ENCODE measurements around the gene C11orf91. TPM values are rescaled to one million over a fixed set of nuclear protein-coding genes. Genes with fewer than 3 reads are reported as not detected.

The C11orf91 gene
- total RNA-seq, 5 donors from 2014 or later (not counting 1 experiment from before 2014, with no cell fraction given) = 0.95 TPM; not detected in 4

DNA sequence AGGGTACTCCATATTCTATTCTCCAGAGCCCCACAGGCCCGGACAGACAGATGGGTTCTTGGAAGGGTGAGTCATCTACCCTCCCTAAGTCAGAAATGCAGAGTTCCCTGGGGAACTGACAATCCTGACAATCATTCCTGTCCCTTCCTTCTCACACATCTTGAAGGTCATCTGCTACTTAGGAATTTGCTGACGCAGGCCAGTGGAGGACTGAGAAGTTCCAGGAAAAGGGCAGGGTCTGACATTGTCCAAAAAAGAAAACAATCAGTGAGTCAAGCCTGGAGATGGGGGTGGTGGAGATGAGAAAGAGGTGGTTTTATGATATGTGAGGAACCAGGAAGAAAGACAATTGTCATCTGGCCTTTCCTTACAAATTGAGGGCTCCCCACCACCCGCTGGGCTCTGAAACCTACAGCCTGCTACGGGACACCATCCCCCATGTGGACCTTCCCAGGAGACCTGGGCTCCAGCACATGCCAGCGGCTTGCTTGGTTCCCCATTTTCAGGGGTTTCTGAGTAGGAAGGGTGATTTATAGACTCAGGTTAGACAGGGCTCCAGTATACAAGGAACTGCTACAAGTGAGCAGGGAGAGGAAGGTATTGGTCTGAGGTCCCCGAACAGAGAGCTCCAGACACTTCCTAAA lies 22.7 kb upstream of the C11orf91 start:
- ChIA-PET CTCF (interaction anchor here (1.4 to 1.5 kb wide), 2 partner anchors 19 kb away, joined by 3 to 7 read pairs; no protein-coding TSS in a partner anchor), POLR2A (no interaction called here)
- ATAC-seq (replicated peaks in 1 of 4) (no peak), DNase-seq (no peak)
- Histone ChIP-seq H3K27me3 (replicated peaks in 1 of 2; ENCODE audit: control insufficient read depth in 2 of 2, extremely low read depth in 1 of 2, insufficient read depth in 2 of 2, low read length in 1 of 2) (no peaks in the 10 kb centered on the region), H3K27ac (ENCODE audit: low read length) (no peak overlapping the region), H3K36me3 (ENCODE audit: control insufficient read depth in 2 of 2, extremely low read depth in 1 of 2, insufficient read depth in 1 of 2, low read length in 1 of 2) (peaks cover 0 to 14% of the 10 kb centered on the region in 2 donors), H3K4me3 (ENCODE audit: control insufficient read depth in 1 of 2, extremely low read depth in 1 of 2, low read length in 1 of 2) (no peak overlapping the region), H3K9me3 (no peaks in the 10 kb centered on the region), H3K4me1 (ENCODE audit: control insufficient read depth in 1 of 2, extremely low read depth in 1 of 2, insufficient read depth in 2 of 2, low read length in 2 of 2) (peaks cover 0 to 9% of the 10 kb centered on the region in 2 experiments)
- no peaks in the 10 kb centered on the region for H3K27me3 Mint-ChIP-seq
- H3K4me3 Mint-ChIP-seq = no peak overlapping the region
- no peaks in the 10 kb centered on the region for H3K9me3 Mint-ChIP-seq
- H3K36me3 Mint-ChIP-seq = peaks cover 24% of the 10 kb centered on the region
- WGBS (ENCODE audit: insufficient coverage) = 71% methylated on average over 5 of the region's 6 CpGs
- peaks cover 17 to 45% (median 45%) of the 10 kb centered on the region in 3 donors for H3K4me1 Mint-ChIP-seq
- H3K27ac Mint-ChIP-seq = no peak overlapping the region

DNA sequence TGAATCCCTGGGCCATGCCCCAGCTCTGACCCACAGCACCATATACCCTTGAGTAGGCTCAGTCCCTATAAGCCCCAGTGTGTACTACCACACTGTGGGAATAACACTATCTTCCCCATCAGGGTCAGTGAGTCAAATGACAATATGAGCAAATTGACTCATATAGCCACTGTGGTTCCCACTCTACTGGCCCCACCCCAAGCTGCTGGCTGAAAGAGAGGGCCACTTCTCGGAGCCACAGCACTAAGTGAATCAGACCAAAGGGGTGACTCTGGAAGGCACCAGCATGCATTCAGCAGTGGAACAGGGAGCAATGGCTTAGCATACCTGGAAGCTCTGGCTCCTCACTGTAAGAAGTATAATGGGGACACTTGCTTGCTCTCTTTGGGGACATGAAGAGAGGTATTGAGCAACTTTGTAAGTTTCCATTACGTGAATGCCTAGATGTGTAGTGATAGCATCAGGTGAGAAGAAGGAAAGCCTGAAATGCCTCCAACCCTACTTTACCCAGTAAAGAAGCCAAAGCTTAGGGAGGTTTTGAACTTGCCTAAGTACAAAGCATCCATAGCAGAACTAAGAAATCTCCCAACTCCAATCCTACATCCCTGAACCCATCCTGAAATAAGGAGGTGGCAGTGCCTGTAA lies 22.1 kb upstream of the C11orf91 start:
- Histone ChIP-seq H3K36me3 (ENCODE audit: control insufficient read depth in 2 of 2, extremely low read depth in 1 of 2, insufficient read depth in 1 of 2, low read length in 1 of 2) (peaks cover 0 to 14% of the 10 kb centered on the region in 2 donors), H3K4me1 (ENCODE audit: control insufficient read depth in 1 of 2, extremely low read depth in 1 of 2, insufficient read depth in 2 of 2, low read length in 2 of 2) (peaks cover 0 to 9% of the 10 kb centered on the region in 2 experiments), H3K27me3 (replicated peaks in 1 of 2; ENCODE audit: control insufficient read depth in 2 of 2, extremely low read depth in 1 of 2, insufficient read depth in 2 of 2, low read length in 1 of 2) (no peaks in the 10 kb centered on the region), H3K4me3 (ENCODE audit: control insufficient read depth in 1 of 2, extremely low read depth in 1 of 2, low read length in 1 of 2) (no peak overlapping the region), H3K9me3 (no peaks in the 10 kb centered on the region), H3K27ac (ENCODE audit: low read length) (no peak overlapping the region)
- ATAC-seq (replicated peaks in 1 of 4) (no peak), DNase-seq (no peak)
- POLR2A ChIA-PET = no interaction called here
- WGBS (ENCODE audit: insufficient coverage) = 78% methylated on average over 1 of the region's 2 CpGs
- Mint-ChIP-seq H3K9me3 (no peaks in the 10 kb centered on the region), H3K4me1 (peaks cover 17 to 45% (median 40%) of the 10 kb centered on the region in 3 donors), H3K4me3 (no peak overlapping the region), H3K27me3 (no peaks in the 10 kb centered on the region), H3K27ac (no peak overlapping the region), H3K36me3 (peaks cover 24% of the 10 kb centered on the region)
- CTCF ChIA-PET = interaction anchor here in 1 of 2 donors (1.4 kb wide), 1 partner anchor 20 kb away, joined by 7 read pairs; no protein-coding TSS in a partner anchor

DNA sequence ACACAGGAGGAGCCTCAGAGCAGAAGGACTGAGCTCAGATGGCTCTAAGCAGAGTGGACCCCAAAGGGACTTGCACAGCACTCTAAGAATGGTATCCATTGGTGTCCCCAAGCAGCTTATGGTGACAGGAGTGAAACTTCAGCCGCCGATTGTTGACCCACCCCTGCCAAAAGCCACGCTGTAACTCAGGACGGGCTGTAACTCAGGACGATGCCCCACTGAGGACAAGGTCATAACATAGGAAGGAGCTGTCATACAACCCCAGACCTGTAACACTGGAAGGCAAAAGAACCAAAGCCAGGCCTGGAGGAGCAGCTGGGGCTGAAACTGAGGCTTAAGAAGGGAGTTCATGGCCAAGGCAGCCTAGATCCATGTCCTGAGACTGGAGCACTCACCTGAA lies 21.4 kb upstream of the C11orf91 start:
- ChIA-PET CTCF (interaction anchor here in 1 of 2 donors (1.4 kb wide), 1 partner anchor 20 kb away, joined by 7 read pairs; no protein-coding TSS in a partner anchor), POLR2A (no interaction called here)
- Histone ChIP-seq H3K36me3 (ENCODE audit: control insufficient read depth in 2 of 2, extremely low read depth in 1 of 2, insufficient read depth in 1 of 2, low read length in 1 of 2) (peaks cover 0 to 17% of the 10 kb centered on the region in 2 donors), H3K9me3 (no peaks in the 10 kb centered on the region), H3K4me1 (ENCODE audit: control insufficient read depth in 1 of 2, extremely low read depth in 1 of 2, insufficient read depth in 2 of 2, low read length in 2 of 2) (peaks cover 0 to 9% of the 10 kb centered on the region in 2 experiments), H3K27ac (ENCODE audit: low read length) (no peak overlapping the region), H3K27me3 (replicated peaks in 1 of 2; ENCODE audit: control insufficient read depth in 2 of 2, extremely low read depth in 1 of 2, insufficient read depth in 2 of 2, low read length in 1 of 2) (no peaks in the 10 kb centered on the region), H3K4me3 (ENCODE audit: control insufficient read depth in 1 of 2, extremely low read depth in 1 of 2, low read length in 1 of 2) (no peak overlapping the region)
- peaks cover 17 to 45% (median 34%) of the 10 kb centered on the region in 3 donors for H3K4me1 Mint-ChIP-seq
- no peak overlapping the region for H3K4me3 Mint-ChIP-seq
- DNase-seq = no peak
- H3K36me3 Mint-ChIP-seq = peaks cover 30% of the 10 kb centered on the region
- no peak for ATAC-seq (replicated peaks in 1 of 4)
- H3K9me3 Mint-ChIP-seq = no peaks in the 10 kb centered on the region
- H3K27ac Mint-ChIP-seq = no peak overlapping the region
- WGBS (ENCODE audit: insufficient coverage) = 94% methylated on average over 5 of the region's 5 CpGs
- no peaks in the 10 kb centered on the region for H3K27me3 Mint-ChIP-seq

DNA sequence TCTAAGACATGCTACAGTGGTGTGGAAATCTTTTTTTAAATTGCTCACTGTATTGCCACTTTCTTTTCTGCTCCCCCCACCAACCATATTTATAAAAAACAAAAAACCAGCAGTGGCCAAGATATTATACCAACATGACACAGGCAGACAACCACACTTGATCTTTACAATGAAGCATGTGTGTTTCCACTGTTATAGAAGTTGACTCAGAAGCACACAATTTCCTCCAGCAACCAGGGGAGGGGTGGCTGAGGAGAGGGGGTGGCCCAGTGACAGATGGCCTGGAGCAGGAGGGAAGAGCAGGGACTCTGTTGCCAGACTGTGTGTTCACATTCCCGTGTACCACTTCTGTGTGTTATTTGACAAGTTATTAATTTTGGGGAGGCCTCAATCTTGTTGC lies 20.8 kb upstream of the C11orf91 start:
- H3K4me3 ChIP-seq (ENCODE audit: control insufficient read depth in 1 of 2, extremely low read depth in 1 of 2, low read length in 1 of 2) = no peak overlapping the region
- no peaks in the 10 kb centered on the region for H3K27me3 ChIP-seq (replicated peaks in 1 of 2; ENCODE audit: control insufficient read depth in 2 of 2, extremely low read depth in 1 of 2, insufficient read depth in 2 of 2, low read length in 1 of 2)
- POLR2A ChIA-PET = no interaction called here
- H3K36me3 ChIP-seq (ENCODE audit: control insufficient read depth in 2 of 2, extremely low read depth in 1 of 2, insufficient read depth in 1 of 2, low read length in 1 of 2) = peaks cover 0 to 17% of the 10 kb centered on the region in 2 donors
- Mint-ChIP-seq H3K4me3 (no peak overlapping the region), H3K4me1 (peaks cover 14 to 41% (median 32%) of the 10 kb centered on the region in 3 donors), H3K27ac (no peak overlapping the region), H3K9me3 (no peaks in the 10 kb centered on the region), H3K27me3 (no peaks in the 10 kb centered on the region), H3K36me3 (peaks cover 35% of the 10 kb centered on the region)
- DNase-seq = no peak
- H3K4me1 ChIP-seq (ENCODE audit: control insufficient read depth in 1 of 2, extremely low read depth in 1 of 2, insufficient read depth in 2 of 2, low read length in 2 of 2) = peaks cover 0 to 9% of the 10 kb centered on the region in 2 experiments
- no peak overlapping the region for H3K27ac ChIP-seq (ENCODE audit: low read length)
- CTCF ChIA-PET = no interaction called here
- no peak for ATAC-seq (replicated peaks in 1 of 4)
- WGBS (ENCODE audit: insufficient coverage) = no CpG with 5 or more reads among the region's 1 CpG
- H3K9me3 ChIP-seq = no peaks in the 10 kb centered on the region

DNA sequence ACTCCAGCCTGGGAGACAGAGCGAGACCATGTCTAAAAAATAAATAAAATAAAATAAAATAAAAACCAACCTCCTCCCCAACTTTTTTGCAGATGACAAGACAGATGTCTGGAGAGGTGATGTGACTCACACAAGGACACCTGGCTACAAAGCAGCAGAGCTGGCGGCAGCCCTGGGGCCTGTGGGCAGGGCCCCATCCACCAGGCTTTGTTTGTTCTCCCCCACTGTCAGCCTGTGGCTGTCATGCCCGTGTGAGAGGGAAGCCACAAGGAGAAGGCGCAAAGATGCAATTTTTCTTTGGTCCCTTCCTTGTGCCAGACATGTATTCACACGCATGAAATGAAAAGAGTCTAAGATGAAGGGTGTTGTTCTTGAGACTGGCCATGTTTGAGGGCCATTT lies 19.0 kb upstream of the C11orf91 start:
- H3K36me3 Mint-ChIP-seq = peaks cover 42% of the 10 kb centered on the region
- CTCF ChIA-PET = interaction anchor here (1.7 to 2.2 kb wide), 2 partner anchors 23 kb away, joined by 4 to 5 read pairs; no protein-coding TSS in a partner anchor

DNA sequence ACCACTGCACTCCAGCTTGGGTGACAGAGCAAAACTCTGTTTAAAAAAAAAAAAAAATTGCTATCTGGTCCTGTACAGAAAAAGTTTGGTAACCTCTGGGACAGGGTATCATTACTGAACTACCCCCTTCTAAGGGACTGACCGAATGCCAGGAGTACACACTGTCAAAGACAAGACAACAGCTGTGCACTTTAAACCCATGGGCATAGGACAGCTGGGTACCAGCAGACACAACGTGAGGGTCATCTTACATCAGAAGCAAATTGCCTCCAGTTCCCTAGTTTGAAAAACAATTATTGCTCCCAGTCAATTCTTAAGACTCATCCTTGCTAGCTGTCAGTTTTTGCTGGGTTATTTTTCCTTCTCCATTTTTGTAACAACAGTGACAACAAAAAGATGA lies 17.8 kb upstream of the C11orf91 start:
- Mint-ChIP-seq H3K27me3 (no peaks in the 10 kb centered on the region), H3K27ac (no peak overlapping the region), H3K4me1 (peaks cover 4 to 14% (median 11%) of the 10 kb centered on the region in 3 donors), H3K9me3 (no peaks in the 10 kb centered on the region), H3K4me3 (no peak overlapping the region), H3K36me3 (peaks cover 43% of the 10 kb centered on the region)
- ATAC-seq (replicated peaks in 1 of 4) = no peak
- WGBS (ENCODE audit: insufficient coverage) = 83% methylated on average over 2 of the region's 2 CpGs
- POLR2A ChIA-PET = no interaction called here
- Histone ChIP-seq H3K36me3 (ENCODE audit: control insufficient read depth in 2 of 2, extremely low read depth in 1 of 2, insufficient read depth in 1 of 2, low read length in 1 of 2) (peaks cover 0 to 19% of the 10 kb centered on the region in 2 donors), H3K4me3 (ENCODE audit: control insufficient read depth in 1 of 2, extremely low read depth in 1 of 2, low read length in 1 of 2) (no peak overlapping the region), H3K27ac (ENCODE audit: low read length) (no peak overlapping the region), H3K4me1 (ENCODE audit: control insufficient read depth in 1 of 2, extremely low read depth in 1 of 2, insufficient read depth in 2 of 2, low read length in 2 of 2) (no peaks in the 10 kb centered on the region), H3K27me3 (replicated peaks in 1 of 2; ENCODE audit: control insufficient read depth in 2 of 2, extremely low read depth in 1 of 2, insufficient read depth in 2 of 2, low read length in 1 of 2) (no peaks in the 10 kb centered on the region), H3K9me3 (no peaks in the 10 kb centered on the region)
- CTCF ChIA-PET = interaction anchor here (0.6 to 3.4 kb wide), 3 partner anchors 24 to 646 kb away, joined by 4 to 35 read pairs (median 4); no protein-coding TSS in a partner anchor
- DNase-seq = no peak

More for the DNA sequence above, 19.0 kb upstream of the C11orf91 start:
- no peak overlapping the region for H3K27ac Mint-ChIP-seq
- H3K4me1 Mint-ChIP-seq = peaks cover 8 to 25% (median 19%) of the 10 kb centered on the region in 3 donors
- ATAC-seq (replicated peaks in 1 of 4) (no peak), DNase-seq (no peak)
- no peaks in the 10 kb centered on the region for H3K9me3 ChIP-seq
- no peak overlapping the region for H3K27ac ChIP-seq (ENCODE audit: low read length)
- H3K27me3 Mint-ChIP-seq = no peaks in the 10 kb centered on the region
- no peak overlapping the region for H3K4me3 ChIP-seq (ENCODE audit: control insufficient read depth in 1 of 2, extremely low read depth in 1 of 2, low read length in 1 of 2)
- no peak overlapping the region for H3K4me3 Mint-ChIP-seq
- peaks cover 0 to 17% of the 10 kb centered on the region in 2 donors for H3K36me3 ChIP-seq (ENCODE audit: control insufficient read depth in 2 of 2, extremely low read depth in 1 of 2, insufficient read depth in 1 of 2, low read length in 1 of 2)
- WGBS (ENCODE audit: insufficient coverage) = 61% methylated on average over 3 of the region's 5 CpGs
- H3K4me1 ChIP-seq (ENCODE audit: control insufficient read depth in 1 of 2, extremely low read depth in 1 of 2, insufficient read depth in 2 of 2, low read length in 2 of 2) = peaks cover 0 to 7% of the 10 kb centered on the region in 2 experiments
- no peaks in the 10 kb centered on the region for H3K9me3 Mint-ChIP-seq
- H3K27me3 ChIP-seq (replicated peaks in 1 of 2; ENCODE audit: control insufficient read depth in 2 of 2, extremely low read depth in 1 of 2, insufficient read depth in 2 of 2, low read length in 1 of 2) = no peaks in the 10 kb centered on the region
- POLR2A ChIA-PET = interaction anchor here in 1 of 2 donors (0.7 kb wide), 1 partner anchor 23 kb away, joined by 3 read pairs; no protein-coding TSS in a partner anchor

Data from T-cell (primary cell).